Chondrocyte (in vitro differentiated cells): Measurements from ENCODE around the gene AMPD2. TPM values are rescaled to one million over a fixed set of nuclear protein-coding genes. Genes with fewer than 3 reads are reported as not detected.

Experiments
- DNase-seq: peaks from one replicate; pipeline ENCODE4 v3.0.0; 2021; ENCODE audit warnings: mixed read lengths, low spot score
- H3K27ac Mint-ChIP-seq: one replicate; pipeline ENCODE4 v1.8.0; 2021; ENCODE audit warnings: mild to moderate bottlenecking, moderate library complexity, mixed read lengths; ENCODE audit not compliant: unreplicated experiment
- H3K27me3 Mint-ChIP-seq: 2 replicates; pipeline ENCODE4 v1.8.0; 2021; ENCODE audit warnings: low read depth, mixed read lengths
- H3K36me3 Mint-ChIP-seq: 2 replicates; pipeline ENCODE4 v1.8.0; 2021; ENCODE audit warnings: low read depth, mixed read lengths
- H3K4me1 Mint-ChIP-seq: 2 replicates; pipeline ENCODE4 v1.8.0; 2021; ENCODE audit warnings: low read depth, mild to moderate bottlenecking, mixed read lengths
- H3K4me3 Mint-ChIP-seq: one replicate; pipeline ENCODE4 v1.8.0; 2021; ENCODE audit warnings: mild to moderate bottlenecking, moderate library complexity, mixed read lengths; ENCODE audit not compliant: unreplicated experiment
- H3K9me3 Mint-ChIP-seq: 2 replicates; pipeline ENCODE4 v1.8.0; 2021; ENCODE audit warnings: low read depth, mixed read lengths
- CTCF ChIP-seq: fragments of 200-600 bp; sonication (generic); IDR thresholded peaks from 2 replicates; pipeline ENCODE4 v1.5.0; 2021; ENCODE audit warnings: antibody characterized with exemption, mild to moderate bottlenecking, moderate library complexity
- total RNA-seq: library from RNA; stranded (reverse); gene quantifications from 3 replicates; pipeline ENCODE4 v1.2.1, GENCODE V29; 2021

Gene AMPD2
- total RNA-seq, 1 donor from 2014 or later, result 74.2 TPM

- no peak for DNase-seq
- H3K27me3 Mint-ChIP-seq, result no peaks in the 10 kb centered on the region
- H3K36me3 Mint-ChIP-seq, result peaks cover 26% of the 10 kb centered on the region
- peak overlapping the region; percentile 13 for H3K27ac Mint-ChIP-seq
- H3K9me3 Mint-ChIP-seq, result no peaks in the 10 kb centered on the region
- no peak overlapping the region for H3K4me3 Mint-ChIP-seq
- H3K4me1 Mint-ChIP-seq, result peaks cover 17% of the 10 kb centered on the region
- no peak for TF ChIP-seq CTCF
These were observed 26.7 kb upstream of the AMPD2 start for GRCh38 chr1:109592916-109593315.

- DNase-seq, result no peak
- Mint-ChIP-seq H3K4me3 (no peak overlapping the region), H3K27me3 (no peaks in the 10 kb centered on the region), H3K36me3 (peaks cover 15% of the 10 kb centered on the region), H3K27ac (peak overlapping the region; percentile 71), H3K9me3 (no peaks in the 10 kb centered on the region), H3K4me1 (peaks cover 17% of the 10 kb centered on the region)
- TF ChIP-seq CTCF, result no peak
These were observed 24.1 kb upstream of the AMPD2 start for GRCh38 chr1:109595531-109595930.

- Mint-ChIP-seq H3K27ac (no peak overlapping the region), H3K36me3 (peaks cover 8% of the 10 kb centered on the region), H3K4me1 (peaks cover 20% of the 10 kb centered on the region), H3K9me3 (no peaks in the 10 kb centered on the region), H3K27me3 (no peaks in the 10 kb centered on the region), H3K4me3 (no peak overlapping the region)
- DNase-seq, result no peak
- no peak for TF ChIP-seq CTCF
These were observed 21.5 kb upstream of the AMPD2 start for GRCh38 chr1:109598156-109598555.

- peak; percentile 35 for TF ChIP-seq CTCF
- peaks cover 7% of the 10 kb centered on the region for H3K36me3 Mint-ChIP-seq
- peak overlapping the region; percentile 8 for H3K27ac Mint-ChIP-seq
- no peaks in the 10 kb centered on the region for H3K27me3 Mint-ChIP-seq
- no peak for DNase-seq
- peaks cover 20% of the 10 kb centered on the region for H3K4me1 Mint-ChIP-seq
- no peaks in the 10 kb centered on the region for H3K9me3 Mint-ChIP-seq
- H3K4me3 Mint-ChIP-seq, result no peak overlapping the region
These were observed 21.0 kb upstream of the AMPD2 start for GRCh38 chr1:109598655-109599054.

- H3K4me1 Mint-ChIP-seq, result peaks cover 2% of the 10 kb centered on the region
These were observed 16.4 kb upstream of the AMPD2 start for GRCh38 chr1:109603229-109603628.

More at GRCh38 chr1:109603229-109603628, 16.4 kb upstream of the AMPD2 start:
- H3K4me3 Mint-ChIP-seq, result no peak overlapping the region
- H3K36me3 Mint-ChIP-seq, result peaks cover 7% of the 10 kb centered on the region
- no peak overlapping the region for H3K27ac Mint-ChIP-seq
- TF ChIP-seq CTCF, result no peak
- H3K27me3 Mint-ChIP-seq, result no peaks in the 10 kb centered on the region
- no peaks in the 10 kb centered on the region for H3K9me3 Mint-ChIP-seq
- DNase-seq, result no peak
